Measurements from ENCODE around the gene MYO1F.

- no peak for TF ChIP-seq CTCF (IDR thresholded peaks at IDR 0.05)
- no peak for TF ChIP-seq POLR2A (IDR thresholded peaks at IDR 0.05)
- no peak for TF ChIP-seq POLR2AphosphoS5 (IDR thresholded peaks at IDR 0.05)
- no peak for TF ChIP-seq EP300 (IDR thresholded peaks at IDR 0.05; ENCODE audit: low read depth)
These were observed 28.3 kb upstream of the MYO1F start for GRCh38 chr19:8605514-8605913.

Measured in transverse colon (tissue), 4 donors.